Activated T-cell treated with anti-CD3 and anti-CD28 coated beads, Interleukin-2, amount 50 U/mL, for 72 hours (primary cell): ENCODE data around the gene RCOR3. TPM values are rescaled to one million over a fixed set of nuclear protein-coding genes. Genes with fewer than 3 reads are reported as not detected.
A peak's percentile ranks its signal among the peaks of the same experiment; 100 is the strongest.
"Not testable (repeated sequence)": the region's sequence is repeated elsewhere in the genome, so short reads cannot be mapped to it uniquely, and the experiment has no call there.

Source experiments
- ATAC-seq, 2 donors: fragments of 150-1000 bp; cut with Tn5 transposase; replicated peaks in 1 of 2; 2 replicates each; pipeline ENCODE4 v1.10.0; 2021; ENCODE audit warnings: moderate library complexity in 2 of 2, mild to moderate bottlenecking in 1 of 2
- DNase-seq, 2 donors: peaks; one replicate each; pipeline ENCODE4 v3.0.0; 2021 to 2022; ENCODE audit warnings: mixed read lengths in 1 of 2
- H3K27ac Mint-ChIP-seq: one replicate; pipeline ENCODE4 v1.8.0; 2022; ENCODE audit warnings: mild to moderate bottlenecking, moderate library complexity, mixed read lengths
- H3K27me3 Mint-ChIP-seq: one replicate; pipeline ENCODE4 v1.8.0; 2022; ENCODE audit warnings: low read depth, mixed read lengths
- H3K36me3 Mint-ChIP-seq, 2 donors: one replicate each; pipeline ENCODE4 v1.8.0; 2022; ENCODE audit warnings: mixed read lengths in 2 of 2, mild to moderate bottlenecking in 1 of 2; ENCODE audit not compliant: insufficient read depth in 2 of 2
- H3K4me1 Mint-ChIP-seq: one replicate; pipeline ENCODE4 v1.8.0; 2022; ENCODE audit warnings: low read depth, mixed read lengths
- H3K4me3 Mint-ChIP-seq, 2 donors: one replicate each; pipeline ENCODE4 v1.8.0; 2022; ENCODE audit warnings: mild to moderate bottlenecking in 2 of 2, mixed read lengths in 2 of 2, moderate library complexity in 2 of 2
- H3K9me3 Mint-ChIP-seq, 2 donors: one replicate each; pipeline ENCODE4 v1.8.0; 2022; ENCODE audit warnings: mixed read lengths in 2 of 2
- total RNA-seq, 2 donors: library from RNA; stranded (reverse); gene quantifications; one replicate each; pipeline ENCODE4 v1.2.3, GENCODE V29; 2022

Gene RCOR3
- 10 to 100 TPM; 50.2 to 61.0 TPM for total RNA-seq

DNA sequence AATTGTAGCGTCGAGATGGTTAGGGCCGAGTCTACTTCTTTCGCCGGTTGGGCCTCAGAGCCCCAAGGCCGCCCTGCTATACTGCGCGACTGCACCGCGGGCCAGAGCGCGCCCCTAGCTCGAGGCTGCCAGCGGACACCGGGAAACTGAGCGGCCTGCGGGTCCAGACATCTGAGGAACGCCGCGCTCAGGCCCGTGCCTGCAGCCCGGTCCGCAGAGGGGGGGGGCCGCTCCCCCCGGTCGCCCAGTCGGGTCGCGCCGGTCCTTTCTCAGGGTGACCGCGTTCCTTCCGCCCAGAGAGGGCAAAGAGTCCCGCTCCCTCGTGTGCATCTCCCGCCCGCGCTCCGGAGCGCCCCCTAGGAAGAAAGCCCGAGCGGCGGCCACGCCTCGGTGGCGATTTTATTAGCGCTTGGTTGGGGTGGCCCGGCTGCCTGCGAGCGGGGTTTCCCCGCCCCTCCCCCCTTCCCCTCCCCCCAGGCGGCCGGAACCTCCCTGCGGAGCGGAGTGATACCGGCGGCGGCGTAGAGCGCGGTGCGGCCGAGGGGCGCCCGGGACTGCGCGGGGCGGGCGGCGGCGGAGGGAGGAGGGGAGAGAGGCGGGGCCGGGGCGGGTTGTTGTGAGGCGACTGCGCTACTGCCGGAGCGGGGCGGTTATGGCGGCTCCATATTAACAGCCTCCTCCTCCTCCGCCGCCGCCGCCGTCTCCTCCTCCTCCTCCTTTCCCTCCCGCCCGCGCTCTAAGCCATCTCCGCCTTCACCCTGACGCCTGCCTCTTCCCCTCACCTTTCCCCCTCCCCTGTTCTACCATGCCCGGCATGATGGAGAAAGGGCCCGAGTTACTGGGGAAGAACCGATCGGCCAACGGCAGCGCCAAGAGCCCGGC is at the start of gene RCOR3:
Gene RCOR3, plus strand, starts transcription at position 611 of the 882 bp plus-strand sequence. Its CDS starts 195 bp downstream, at position 806.
- H3K27ac Mint-ChIP-seq: peak within 1 kb of the TSS; percentile 97
- peaks cover 15% of the 10 kb centered on the region for H3K4me1 Mint-ChIP-seq
- peak; percentile 85 to 88 for ATAC-seq
- H3K9me3 Mint-ChIP-seq: no peaks in the 10 kb centered on the region
- no peaks in the 10 kb centered on the region for H3K27me3 Mint-ChIP-seq
- H3K36me3 Mint-ChIP-seq: peaks cover 4 to 13% of the 10 kb centered on the region in 2 donors
- DNase-seq: peak; percentile 93 to 94
- peak within 1 kb of the TSS; percentile 87 to 100 for H3K4me3 Mint-ChIP-seq

DNA sequence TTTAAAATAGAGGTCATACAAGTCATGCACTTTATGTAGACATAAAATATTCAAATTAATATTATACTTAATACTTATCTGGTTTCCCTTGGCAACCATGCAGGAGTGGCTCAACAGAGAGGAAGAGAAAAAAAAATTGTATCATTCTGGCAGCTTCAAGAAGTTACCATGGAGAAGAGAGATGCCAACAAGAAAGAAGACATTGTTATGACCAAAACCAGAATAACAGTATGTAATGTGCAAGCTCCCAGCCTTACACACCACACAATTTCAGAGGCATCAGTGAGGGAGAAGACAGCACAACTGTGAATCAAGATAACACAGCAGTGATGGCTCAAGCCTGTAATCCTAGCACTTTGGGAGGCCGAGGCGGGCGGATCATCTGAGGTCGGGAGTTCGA is 49.1 kb upstream of the RCOR3 start:
- H3K4me3 Mint-ChIP-seq: no peak overlapping the region
- no peaks in the 10 kb centered on the region for H3K27me3 Mint-ChIP-seq
- H3K9me3 Mint-ChIP-seq: peaks cover 0 to 5% of the 10 kb centered on the region in 2 donors
- H3K4me1 Mint-ChIP-seq: no peaks in the 10 kb centered on the region
- DNase-seq (no peak), ATAC-seq (no peak)
- no peak overlapping the region for H3K27ac Mint-ChIP-seq
- H3K36me3 Mint-ChIP-seq: no peaks in the 10 kb centered on the region

DNA sequence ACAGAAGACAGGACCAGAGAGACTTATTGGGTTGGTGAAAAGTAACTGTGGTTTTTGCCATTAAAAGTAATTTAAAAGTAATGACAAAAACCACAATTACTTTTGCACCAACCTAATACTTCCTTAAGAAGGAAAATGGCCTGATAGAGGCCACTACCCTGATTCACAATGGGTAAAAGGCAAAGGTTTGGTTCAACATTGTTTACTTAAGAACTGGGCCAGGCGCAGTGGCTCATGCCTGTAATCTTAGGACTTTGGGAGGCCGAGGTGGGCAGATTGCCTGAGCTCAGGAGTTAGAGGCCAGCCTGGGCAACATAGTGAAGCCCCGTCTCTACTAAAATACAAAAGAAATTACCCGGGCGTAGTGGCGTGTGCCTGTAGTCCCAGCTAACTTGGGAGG is 48.2 kb upstream of the RCOR3 start:
- ATAC-seq (no peak), DNase-seq (no peak)
- Mint-ChIP-seq H3K4me3 (no peak overlapping the region), H3K4me1 (no peaks in the 10 kb centered on the region), H3K27ac (no peak overlapping the region), H3K27me3 (no peaks in the 10 kb centered on the region), H3K36me3 (no peaks in the 10 kb centered on the region), H3K9me3 (peaks cover 0 to 5% of the 10 kb centered on the region in 2 donors)

DNA sequence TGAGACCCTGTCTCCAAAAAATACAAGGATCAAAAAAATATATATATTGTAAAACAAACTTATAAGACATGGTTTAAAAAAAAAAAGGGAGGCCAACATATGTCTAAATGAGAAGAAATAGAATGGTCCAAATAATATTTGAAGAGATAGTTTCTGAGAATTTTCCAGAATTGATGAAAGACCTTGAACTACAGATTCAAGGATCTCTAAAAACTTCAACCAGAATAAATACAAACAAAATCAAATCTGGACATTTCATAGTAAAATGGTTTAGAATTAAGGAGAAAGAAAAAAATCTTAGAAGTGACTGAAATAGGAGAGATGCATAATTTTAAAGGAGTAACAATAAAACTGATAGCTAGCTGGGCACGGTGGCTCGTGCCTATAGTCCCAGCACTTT is 45.5 kb upstream of the RCOR3 start:
- DNase-seq (no peak), ATAC-seq (no peak)
- H3K4me1 Mint-ChIP-seq: no peaks in the 10 kb centered on the region
- H3K9me3 Mint-ChIP-seq: no peaks in the 10 kb centered on the region
- H3K36me3 Mint-ChIP-seq: no peaks in the 10 kb centered on the region
- no peak overlapping the region for H3K4me3 Mint-ChIP-seq
- H3K27ac Mint-ChIP-seq: no peak overlapping the region
- H3K27me3 Mint-ChIP-seq: no peaks in the 10 kb centered on the region

DNA sequence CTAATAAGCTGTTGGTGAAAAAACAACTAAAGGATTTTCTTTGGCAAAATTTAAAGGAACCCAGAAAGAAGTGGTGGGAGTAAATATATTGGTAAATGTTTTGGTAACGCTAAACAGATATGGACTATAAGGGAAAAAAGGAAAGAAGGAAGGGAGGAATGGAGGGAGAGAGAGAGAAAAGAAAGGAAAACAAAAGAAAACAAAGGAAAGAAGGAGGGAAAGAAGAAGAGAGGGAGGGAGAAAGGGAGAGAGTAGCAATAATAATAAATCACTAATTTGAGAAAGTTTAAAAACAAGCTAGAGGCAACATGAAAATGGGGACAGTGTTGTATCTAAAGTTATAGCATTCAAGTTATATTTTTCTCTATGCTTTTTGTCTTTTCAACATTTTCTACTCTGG is 43.6 kb upstream of the RCOR3 start:
- no peaks in the 10 kb centered on the region for H3K27me3 Mint-ChIP-seq
- no peaks in the 10 kb centered on the region for H3K9me3 Mint-ChIP-seq
- H3K36me3 Mint-ChIP-seq: no peaks in the 10 kb centered on the region
- DNase-seq (no peak), ATAC-seq (no peak)
- H3K4me3 Mint-ChIP-seq: no peak overlapping the region
- H3K27ac Mint-ChIP-seq: peak overlapping the region; percentile 10
- H3K4me1 Mint-ChIP-seq: no peaks in the 10 kb centered on the region

DNA sequence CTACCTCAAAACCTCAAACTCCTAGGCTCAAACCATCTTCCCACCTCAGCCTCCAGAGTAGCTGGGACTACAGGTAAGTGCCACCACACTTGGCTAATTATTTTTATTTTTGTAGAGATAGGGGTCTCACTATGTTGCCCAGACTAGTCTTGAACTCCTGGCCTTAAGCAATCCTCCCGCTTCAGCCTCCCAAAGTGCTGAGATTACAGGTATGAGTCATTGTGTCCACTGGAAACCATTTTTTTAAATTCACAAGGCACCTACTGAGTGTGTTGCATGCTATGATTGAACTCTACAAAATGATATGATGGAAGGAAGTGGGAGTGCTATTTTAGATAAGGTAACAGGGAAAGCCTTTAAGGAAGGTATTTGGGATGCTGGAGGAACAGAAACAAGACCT is 41.8 kb upstream of the RCOR3 start:
- ATAC-seq: no peak
- Mint-ChIP-seq H3K27ac (no peak overlapping the region), H3K36me3 (no peaks in the 10 kb centered on the region), H3K9me3 (no peaks in the 10 kb centered on the region), H3K27me3 (no peaks in the 10 kb centered on the region), H3K4me1 (no peaks in the 10 kb centered on the region), H3K4me3 (no peak overlapping the region)
- DNase-seq: no peak

DNA sequence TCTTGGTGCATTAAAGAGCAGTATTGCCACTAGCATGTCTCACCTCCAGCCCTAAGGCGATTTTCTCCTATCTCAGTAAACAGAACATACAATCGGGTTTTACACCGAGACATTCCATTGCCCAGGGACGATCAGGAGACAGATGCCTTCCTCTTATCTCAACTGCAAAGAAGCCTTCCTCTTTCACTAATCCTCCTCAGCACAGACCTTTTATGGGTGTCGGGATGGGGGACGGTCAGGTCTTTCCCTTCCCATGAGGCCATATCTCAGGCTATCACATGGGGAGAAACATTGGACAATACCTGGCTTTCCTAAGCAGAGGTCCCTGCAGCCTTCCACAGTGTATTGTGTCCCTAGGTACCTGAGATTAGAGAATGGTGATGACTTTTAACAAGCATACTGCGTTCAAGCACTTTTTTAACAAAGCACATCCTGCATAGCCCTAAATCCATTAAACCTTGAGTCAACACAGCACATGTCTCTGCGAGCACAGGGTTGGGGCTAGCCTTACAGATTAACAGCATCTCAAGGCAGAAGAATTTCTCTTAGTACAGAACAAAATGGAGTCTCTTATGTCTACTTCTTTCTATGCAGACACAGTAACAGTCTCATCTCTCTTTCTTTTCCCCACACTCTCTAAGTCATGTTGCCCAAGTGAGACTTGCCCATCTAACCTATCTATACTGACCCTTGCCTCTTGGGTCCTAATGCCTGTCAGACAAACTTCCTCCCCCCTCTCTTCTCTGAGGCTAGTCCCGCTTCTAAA is 36.5 kb upstream of the RCOR3 start:
- H3K36me3 Mint-ChIP-seq, H3K27me3 Mint-ChIP-seq, DNase-seq, H3K9me3 Mint-ChIP-seq, H3K4me1 Mint-ChIP-seq, H3K27ac Mint-ChIP-seq, ATAC-seq, H3K4me3 Mint-ChIP-seq: not testable (repeated sequence)

DNA sequence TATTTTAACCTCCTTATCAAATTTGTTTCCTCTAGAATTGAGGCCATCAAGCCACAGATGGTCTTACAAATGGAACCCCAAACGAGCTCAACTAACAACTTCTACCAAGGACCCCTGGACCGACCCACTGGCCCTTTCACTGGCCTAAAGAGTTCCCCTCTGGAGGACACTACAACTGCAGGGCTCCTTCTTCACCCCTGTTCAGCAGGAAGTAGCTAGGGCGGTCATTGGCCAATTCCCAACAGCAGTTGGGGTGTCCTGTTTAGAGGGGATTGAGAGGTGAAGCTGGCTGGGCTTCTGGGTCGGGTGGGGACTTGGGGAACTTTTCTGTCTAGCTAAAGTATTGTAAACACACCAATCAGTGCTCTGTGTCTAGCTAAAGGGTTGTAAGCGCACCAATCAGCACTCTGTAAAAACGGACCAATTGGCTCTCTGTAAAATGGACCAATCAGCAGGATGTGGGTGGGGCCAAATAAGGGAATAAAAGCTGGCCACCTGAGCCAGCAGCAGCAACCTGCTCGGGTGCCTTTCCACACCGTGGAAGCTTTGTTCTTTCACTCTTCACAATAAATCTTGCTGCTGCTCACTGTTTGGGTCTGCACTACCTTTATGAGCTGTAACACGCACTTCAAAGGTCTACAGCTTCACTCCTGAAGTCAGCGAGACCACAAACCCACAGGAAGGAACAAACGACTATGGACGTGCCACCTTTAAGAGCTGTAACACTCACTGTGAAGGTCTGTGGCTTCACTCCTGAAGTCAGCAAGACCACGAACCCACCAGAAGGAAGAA is 30.4 kb upstream of the RCOR3 start:
- H3K4me3 Mint-ChIP-seq: peak overlapping the region; percentile 20 to 65
- DNase-seq: peak; percentile 48 to 64
- H3K9me3 Mint-ChIP-seq, H3K27me3 Mint-ChIP-seq, H3K36me3 Mint-ChIP-seq: not testable (repeated sequence)
- peaks cover 29% of the 10 kb centered on the region for H3K4me1 Mint-ChIP-seq
- peak overlapping the region; percentile 38 for H3K27ac Mint-ChIP-seq
- ATAC-seq: peak; percentile 90 to 97

DNA sequence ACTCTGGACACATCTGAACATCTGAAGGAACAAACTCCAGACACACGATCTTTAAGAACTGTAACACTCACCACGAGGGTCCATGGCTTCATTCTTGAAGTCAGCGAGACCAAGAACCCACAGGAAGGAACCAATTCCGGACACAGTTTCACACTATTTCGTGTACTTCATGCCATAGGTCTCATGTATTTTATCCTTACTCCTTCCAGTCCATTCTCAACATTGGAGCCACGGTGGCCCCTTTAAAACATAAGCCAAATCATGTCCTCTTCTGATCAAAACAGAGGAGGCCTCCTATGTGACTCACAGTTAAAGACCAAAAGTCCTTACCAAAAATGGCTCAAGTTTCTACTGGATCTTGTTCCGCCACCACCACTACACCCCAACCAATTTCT is 29.8 kb upstream of the RCOR3 start:
- peaks cover 29% of the 10 kb centered on the region for H3K4me1 Mint-ChIP-seq
- no peaks in the 10 kb centered on the region for H3K36me3 Mint-ChIP-seq
- peak overlapping the region; percentile 38 for H3K27ac Mint-ChIP-seq
- no peaks in the 10 kb centered on the region for H3K9me3 Mint-ChIP-seq
- DNase-seq (peak in 1 of 2 donors; percentile 1), ATAC-seq (peak; percentile 71)
- no peaks in the 10 kb centered on the region for H3K27me3 Mint-ChIP-seq
- H3K4me3 Mint-ChIP-seq: peak overlapping the region; percentile 20 to 65

DNA sequence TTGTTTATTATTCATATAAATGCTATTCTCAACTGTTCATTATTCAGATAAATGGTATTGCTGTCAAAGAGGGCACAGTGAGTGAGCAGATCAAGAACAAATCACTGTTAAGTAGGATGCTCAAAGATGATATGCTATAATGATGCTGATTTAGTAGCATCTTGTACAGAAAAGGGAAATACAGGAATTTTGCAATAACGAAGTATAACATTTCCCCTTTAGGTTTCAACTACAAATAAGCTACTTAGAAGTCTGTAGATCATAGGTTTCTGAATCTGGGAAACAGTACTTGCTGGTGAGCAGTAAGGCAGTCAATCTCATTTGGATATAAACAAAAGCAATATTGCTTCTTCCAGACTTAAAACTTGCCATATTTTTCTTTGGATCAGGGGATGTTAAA is 27.3 kb upstream of the RCOR3 start:
- no peaks in the 10 kb centered on the region for H3K27me3 Mint-ChIP-seq
- no peak overlapping the region for H3K4me3 Mint-ChIP-seq
- ATAC-seq (no peak), DNase-seq (no peak)
- H3K4me1 Mint-ChIP-seq: peaks cover 29% of the 10 kb centered on the region
- no peaks in the 10 kb centered on the region for H3K9me3 Mint-ChIP-seq
- no peaks in the 10 kb centered on the region for H3K36me3 Mint-ChIP-seq
- no peak overlapping the region for H3K27ac Mint-ChIP-seq

DNA sequence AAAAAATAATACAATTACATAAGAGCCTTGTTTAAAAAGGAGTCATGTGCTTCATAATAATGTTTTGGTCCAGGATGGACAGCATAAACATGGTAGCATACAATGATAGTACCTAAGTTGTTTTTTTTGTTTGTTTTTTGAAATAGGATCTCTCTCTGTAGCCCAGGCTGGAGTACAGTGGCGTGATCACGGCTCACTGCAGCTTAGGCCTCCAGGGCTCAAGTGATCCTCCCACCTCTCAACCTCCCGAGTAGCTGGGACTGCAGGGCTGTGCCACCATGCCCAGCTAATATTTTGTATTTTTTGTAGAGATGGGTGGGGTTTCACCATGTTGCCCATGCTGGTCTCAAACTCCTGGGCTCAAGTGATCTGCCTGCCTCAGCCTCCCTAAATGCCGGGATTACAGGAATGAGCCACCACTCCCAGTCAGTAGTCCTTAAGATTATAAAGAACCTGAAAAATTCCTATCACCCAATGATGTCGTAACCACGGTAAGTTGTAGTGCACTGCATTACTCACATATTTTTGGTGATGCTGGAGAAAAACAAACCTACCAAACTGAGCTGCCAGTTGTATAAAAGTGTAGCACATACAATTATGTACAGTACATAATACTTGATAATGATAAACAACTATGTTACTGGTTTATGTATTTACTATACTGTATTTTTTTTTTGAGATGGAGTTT is 22.4 kb upstream of the RCOR3 start:
- H3K9me3 Mint-ChIP-seq: peaks cover 0 to 2% of the 10 kb centered on the region in 2 donors
- H3K4me3 Mint-ChIP-seq: no peak overlapping the region
- H3K36me3 Mint-ChIP-seq: no peaks in the 10 kb centered on the region

DNA sequence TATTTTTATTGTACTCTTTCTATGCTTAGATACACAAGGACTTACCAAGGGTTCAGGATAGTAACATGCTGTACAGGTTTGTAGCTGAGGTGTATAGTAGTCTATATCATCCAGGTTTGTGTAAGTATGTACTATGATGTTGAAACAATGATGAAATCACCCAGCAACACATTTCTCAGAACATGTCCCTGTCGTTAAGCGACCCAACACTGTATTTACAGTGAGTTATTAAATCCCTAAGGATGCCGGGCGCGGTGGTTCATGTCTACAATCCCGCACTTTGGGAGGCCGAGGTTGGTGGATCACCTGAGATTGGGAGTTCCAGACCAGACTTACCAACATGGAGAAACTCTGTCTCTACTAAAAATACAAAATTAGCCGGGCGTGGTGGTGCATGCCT is 21.6 kb upstream of the RCOR3 start:
- ATAC-seq (no peak), DNase-seq (no peak)
- no peaks in the 10 kb centered on the region for H3K27me3 Mint-ChIP-seq
- H3K4me3 Mint-ChIP-seq: no peak overlapping the region
- no peaks in the 10 kb centered on the region for H3K36me3 Mint-ChIP-seq
- H3K9me3 Mint-ChIP-seq: peaks cover 0 to 2% of the 10 kb centered on the region in 2 donors
- H3K27ac Mint-ChIP-seq: no peak overlapping the region
- H3K4me1 Mint-ChIP-seq: no peaks in the 10 kb centered on the region

More for the DNA sequence above, 22.4 kb upstream of the RCOR3 start:
- no peak overlapping the region for H3K27ac Mint-ChIP-seq
- H3K27me3 Mint-ChIP-seq: no peaks in the 10 kb centered on the region
- no peak for DNase-seq
- ATAC-seq: no peak
- no peaks in the 10 kb centered on the region for H3K4me1 Mint-ChIP-seq
